Measurements from ENCODE around the gene LMTK3.
A peak's percentile ranks its signal among the peaks of the same experiment; 100 is the strongest.

Gene LMTK3

GRCh38 chr19:48484931-48485612 is 26.6 kb downstream of the LMTK3 start:
- no peak for DNase-seq

GRCh38 chr19:48484247-48484893 is 27.3 kb downstream of the LMTK3 start:
- DNase-seq: no peak

- DNase-seq: no peak
These were observed 28.3 kb downstream of the LMTK3 start for GRCh38 chr19:48483301-48483700.

- no peak for DNase-seq
These were observed 29.6 kb downstream of the LMTK3 start for GRCh38 chr19:48481846-48482639.

- DNase-seq: peak; percentile 67
These were observed 30.8 kb downstream of the LMTK3 start for GRCh38 chr19:48480558-48481500.

- peak; percentile 70 for DNase-seq
These were observed 31.5 kb downstream of the LMTK3 start for GRCh38 chr19:48480183-48480557.

GRCh38 chr19:48479686-48480085 is 31.9 kb downstream of the LMTK3 start:
- DNase-seq: no peak

GRCh38 chr19:48478339-48479256 is 33.0 kb downstream of the LMTK3 start:
- DNase-seq: no peak

- DNase-seq: no peak
These were observed 33.8 kb downstream of the LMTK3 start for GRCh38 chr19:48477698-48478338.

- no peak for DNase-seq
These were observed 34.5 kb downstream of the LMTK3 start for GRCh38 chr19:48477067-48477685.

- no peak for DNase-seq
These were observed 35.5 kb downstream of the LMTK3 start for GRCh38 chr19:48476176-48476575.

GRCh38 chr19:48475369-48476068 is 36.1 kb downstream of the LMTK3 start:
- no peak for DNase-seq

GRCh38 chr19:48474084-48474592 is 37.5 kb downstream of the LMTK3 start:
- peak; percentile 32 for DNase-seq

- DNase-seq: no peak
These were observed 38.3 kb downstream of the LMTK3 start for GRCh38 chr19:48473161-48473966.

GRCh38 chr19:48471836-48472235 is 39.8 kb downstream of the LMTK3 start:
- DNase-seq: no peak

GRCh38 chr19:48470856-48471255 is 40.8 kb downstream of the LMTK3 start:
- DNase-seq: no peak

GRCh38 chr19:48469934-48470680 is 41.5 kb downstream of the LMTK3 start:
- DNase-seq: peak; percentile 36

- peak; percentile 91 for DNase-seq
These were observed 42.2 kb downstream of the LMTK3 start, which contains the start of gene CYTH2 for GRCh38 chr19:48469289-48469881. CYTH2 (plus strand) TSS chr19:48469369; CDS start chr19:48469508, 139 bp downstream.
